SW480 (cell line): ENCODE measurements around the gene IL9R.
"Not testable (repeated sequence)": the region's sequence is repeated elsewhere in the genome, so short reads cannot be mapped to it uniquely, and the experiment has no call there.

ENCODE experiments used
- DNase-seq: peaks from one replicate; pipeline ENCODE4 v3.0.0-alpha.2; 2016; ENCODE audit warnings: low spot score

IL9R gene

GRCh38 chrX:156030474-156030873, 33.0 kb downstream of the IL9R start:
- not testable (repeated sequence) for DNase-seq
